SU-DHL-6 (cell line): ENCODE data around the gene GRM6.

Experiments
- CTCF ChIP-seq: fragments of 200-600 bp; sonication (generic); IDR thresholded peaks from one replicate; pipeline ENCODE4 v1.5.1; 2017; ENCODE audit warnings: antibody characterized with exemption, mild to moderate bottlenecking, low read length, moderate library complexity; ENCODE audit not compliant: insufficient read depth, poor library complexity, severe bottlenecking
- EZH2phosphoT487 ChIP-seq: fragments of 200-600 bp; sonication (generic), shearing (Covaris generic); conservative IDR thresholded peaks from 2 replicates; pipeline ENCODE4 v1.6.1; 2018; ENCODE audit warnings: mild to moderate bottlenecking, antibody characterized with exemption, low read length, moderate library complexity, mixed read lengths

GRCh38 chr5:178993236-178993765, 1.8 kb downstream of the GRM6 start:
- no peak for TF ChIP-seq CTCF
- no peak for TF ChIP-seq EZH2phosphoT487
